Activated naive CD8-positive, alpha-beta T cell (primary cell): ENCODE measurements around the gene ASTN2.

Source experiments
- H3K27ac Mint-ChIP-seq: one replicate; pipeline ENCODE4 v1.8.0; 2021; ENCODE audit warnings: mixed read lengths
- H3K27me3 Mint-ChIP-seq: one replicate; pipeline ENCODE4 v1.8.0; 2021; ENCODE audit warnings: mixed read lengths
- H3K36me3 Mint-ChIP-seq: one replicate; pipeline ENCODE4 v1.8.0; 2021; ENCODE audit warnings: mixed read lengths
- H3K4me1 Mint-ChIP-seq: one replicate; pipeline ENCODE4 v1.8.0; 2021; ENCODE audit warnings: low read depth, mixed read lengths
- H3K4me3 Mint-ChIP-seq: one replicate; pipeline ENCODE4 v1.8.0; 2021; ENCODE audit warnings: mild to moderate bottlenecking, mixed read lengths
- H3K9me3 Mint-ChIP-seq: one replicate; pipeline ENCODE4 v1.8.0; 2021; ENCODE audit warnings: low read depth, mixed read lengths

Gene ASTN2

GRCh38 chr9:116749176-116749575, 665.7 kb downstream of the ASTN2 start:
- H3K4me3 Mint-ChIP-seq, result no peak overlapping the region
- no peaks in the 10 kb centered on the region for H3K4me1 Mint-ChIP-seq

GRCh38 chr9:116741742-116742141, 673.1 kb downstream of the ASTN2 start:
- Mint-ChIP-seq H3K27ac (no peak overlapping the region), H3K36me3 (no peaks in the 10 kb centered on the region), H3K4me3 (no peak overlapping the region), H3K27me3 (peaks cover 2% of the 10 kb centered on the region), H3K4me1 (peaks cover 2% of the 10 kb centered on the region), H3K9me3 (no peaks in the 10 kb centered on the region)

More at GRCh38 chr9:116749176-116749575, 665.7 kb downstream of the ASTN2 start:
- H3K27me3 Mint-ChIP-seq, result peaks cover 3% of the 10 kb centered on the region
- no peaks in the 10 kb centered on the region for H3K9me3 Mint-ChIP-seq
- H3K36me3 Mint-ChIP-seq, result no peaks in the 10 kb centered on the region
- H3K27ac Mint-ChIP-seq, result no peak overlapping the region

- H3K27me3 Mint-ChIP-seq, result peaks cover 4% of the 10 kb centered on the region
- H3K4me1 Mint-ChIP-seq, result peaks cover 3% of the 10 kb centered on the region
- no peaks in the 10 kb centered on the region for H3K9me3 Mint-ChIP-seq
- H3K4me3 Mint-ChIP-seq, result no peak overlapping the region
- H3K36me3 Mint-ChIP-seq, result no peaks in the 10 kb centered on the region
- no peak overlapping the region for H3K27ac Mint-ChIP-seq
These were observed 673.6 kb downstream of the ASTN2 start for GRCh38 chr9:116741086-116741740.

- Mint-ChIP-seq H3K4me3 (no peak overlapping the region), H3K27me3 (peaks cover 12% of the 10 kb centered on the region), H3K27ac (no peak overlapping the region), H3K4me1 (peaks cover 3% of the 10 kb centered on the region), H3K9me3 (no peaks in the 10 kb centered on the region), H3K36me3 (no peaks in the 10 kb centered on the region)
These were observed 677.7 kb downstream of the ASTN2 start for GRCh38 chr9:116737152-116737546.

- Mint-ChIP-seq H3K9me3 (no peaks in the 10 kb centered on the region), H3K36me3 (no peaks in the 10 kb centered on the region), H3K4me1 (peaks cover 3% of the 10 kb centered on the region), H3K4me3 (no peak overlapping the region), H3K27me3 (peaks cover 12% of the 10 kb centered on the region), H3K27ac (no peak overlapping the region)
These were observed 678.3 kb downstream of the ASTN2 start for GRCh38 chr9:116736399-116737151.

GRCh38 chr9:116733010-116733641, 681.7 kb downstream of the ASTN2 start:
- H3K4me3 Mint-ChIP-seq, result no peak overlapping the region
- H3K9me3 Mint-ChIP-seq, result no peaks in the 10 kb centered on the region
- H3K4me1 Mint-ChIP-seq, result peaks cover 3% of the 10 kb centered on the region
- H3K27ac Mint-ChIP-seq, result no peak overlapping the region
- no peaks in the 10 kb centered on the region for H3K36me3 Mint-ChIP-seq
- peaks cover 15% of the 10 kb centered on the region for H3K27me3 Mint-ChIP-seq

- Mint-ChIP-seq H3K4me1 (no peaks in the 10 kb centered on the region), H3K36me3 (no peaks in the 10 kb centered on the region), H3K4me3 (no peak overlapping the region), H3K27ac (no peak overlapping the region), H3K27me3 (peaks cover 5% of the 10 kb centered on the region), H3K9me3 (no peaks in the 10 kb centered on the region)
These were observed 688.3 kb downstream of the ASTN2 start for GRCh38 chr9:116726602-116727001.

GRCh38 chr9:116724123-116724522, 690.7 kb downstream of the ASTN2 start:
- Mint-ChIP-seq H3K9me3 (no peaks in the 10 kb centered on the region), H3K27ac (no peak overlapping the region)

GRCh38 chr9:116721944-116722343, 692.9 kb downstream of the ASTN2 start:
- H3K36me3 Mint-ChIP-seq, result peaks cover 4% of the 10 kb centered on the region
- H3K27me3 Mint-ChIP-seq, result peaks cover 4% of the 10 kb centered on the region
- no peaks in the 10 kb centered on the region for H3K9me3 Mint-ChIP-seq
- H3K27ac Mint-ChIP-seq, result no peak overlapping the region
- H3K4me3 Mint-ChIP-seq, result no peak overlapping the region
- H3K4me1 Mint-ChIP-seq, result peaks cover 1% of the 10 kb centered on the region

More at GRCh38 chr9:116724123-116724522, 690.7 kb downstream of the ASTN2 start:
- Mint-ChIP-seq H3K36me3 (peaks cover 4% of the 10 kb centered on the region), H3K27me3 (peaks cover 5% of the 10 kb centered on the region), H3K4me1 (no peaks in the 10 kb centered on the region), H3K4me3 (no peak overlapping the region)

GRCh38 chr9:116721411-116721810, 693.4 kb downstream of the ASTN2 start:
- Mint-ChIP-seq H3K27ac (no peak overlapping the region), H3K4me1 (peaks cover 1% of the 10 kb centered on the region), H3K9me3 (no peaks in the 10 kb centered on the region), H3K4me3 (no peak overlapping the region), H3K27me3 (peaks cover 4% of the 10 kb centered on the region), H3K36me3 (peaks cover 4% of the 10 kb centered on the region)

GRCh38 chr9:116720111-116720510, 694.7 kb downstream of the ASTN2 start:
- H3K27ac Mint-ChIP-seq, result no peak overlapping the region
- peaks cover 1% of the 10 kb centered on the region for H3K4me1 Mint-ChIP-seq
- H3K4me3 Mint-ChIP-seq, result no peak overlapping the region
- peaks cover 4% of the 10 kb centered on the region for H3K27me3 Mint-ChIP-seq
- no peaks in the 10 kb centered on the region for H3K9me3 Mint-ChIP-seq
- peaks cover 4% of the 10 kb centered on the region for H3K36me3 Mint-ChIP-seq

- Mint-ChIP-seq H3K9me3 (no peaks in the 10 kb centered on the region), H3K4me1 (peaks cover 1% of the 10 kb centered on the region)
These were observed 696.7 kb downstream of the ASTN2 start for GRCh38 chr9:116718111-116718510.

GRCh38 chr9:116717150-116717549, 697.7 kb downstream of the ASTN2 start:
- Mint-ChIP-seq H3K4me1 (peaks cover 1% of the 10 kb centered on the region), H3K27me3 (peaks cover 2% of the 10 kb centered on the region), H3K4me3 (no peak overlapping the region), H3K9me3 (no peaks in the 10 kb centered on the region), H3K27ac (no peak overlapping the region), H3K36me3 (peaks cover 4% of the 10 kb centered on the region)

More at GRCh38 chr9:116718111-116718510, 696.7 kb downstream of the ASTN2 start:
- Mint-ChIP-seq H3K36me3 (peaks cover 4% of the 10 kb centered on the region), H3K27me3 (peaks cover 2% of the 10 kb centered on the region), H3K27ac (no peak overlapping the region), H3K4me3 (no peak overlapping the region)

GRCh38 chr9:116716438-116716837, 698.4 kb downstream of the ASTN2 start:
- H3K36me3 Mint-ChIP-seq, result peaks cover 4% of the 10 kb centered on the region
- no peaks in the 10 kb centered on the region for H3K9me3 Mint-ChIP-seq
- H3K4me3 Mint-ChIP-seq, result no peak overlapping the region
- peaks cover 1% of the 10 kb centered on the region for H3K4me1 Mint-ChIP-seq
- H3K27me3 Mint-ChIP-seq, result peaks cover 2% of the 10 kb centered on the region
- H3K27ac Mint-ChIP-seq, result no peak overlapping the region

GRCh38 chr9:116715751-116716150, 699.1 kb downstream of the ASTN2 start:
- Mint-ChIP-seq H3K27ac (no peak overlapping the region), H3K36me3 (peaks cover 4% of the 10 kb centered on the region), H3K4me3 (no peak overlapping the region), H3K4me1 (peaks cover 1% of the 10 kb centered on the region), H3K9me3 (no peaks in the 10 kb centered on the region), H3K27me3 (peaks cover 2% of the 10 kb centered on the region)
